PFSK-1 (cell line): ENCODE results near the gene ATXN7L1.

Source experiments
- FOXP2 ChIP-seq: optimal IDR thresholded peaks from 2 replicates; pipeline ENCODE3; 2011; ENCODE audit warnings: borderline replicate concordance, control low read depth, inconsistent platforms; ENCODE audit not compliant: insufficient read depth; ENCODE audit errors: extremely low read length, extremely low read depth
- POLR2AphosphoS5 ChIP-seq: IDR thresholded peaks from 2 replicates; pipeline ENCODE4 v1.6.1; 2012; ENCODE audit warnings: low read depth, mild to moderate bottlenecking, control low read depth, low read length, moderate library complexity
- REST ChIP-seq, 2 experiments: IDR thresholded peaks; 2 replicates each; pipeline versions ENCODE4 v1.6.1 to v1.8.0; 2011 to 2012; ENCODE audit warnings: low read depth in 2 of 2, low read length in 2 of 2, control low read depth in 1 of 2, inconsistent platforms in 1 of 2, mild to moderate bottlenecking in 1 of 2, moderate library complexity in 1 of 2; ENCODE audit not compliant: insufficient read depth in 1 of 2
- SIN3A ChIP-seq: IDR thresholded peaks from 2 replicates; pipeline ENCODE4 v1.6.1; 2012; ENCODE audit warnings: mild to moderate bottlenecking, low read length, moderate library complexity, borderline replicate concordance; ENCODE audit not compliant: insufficient read depth
- TAF1 ChIP-seq: IDR thresholded peaks from 2 replicates; pipeline ENCODE4 v1.6.1; 2012; ENCODE audit warnings: low read length, control low read depth, borderline replicate concordance; ENCODE audit not compliant: insufficient read depth

Gene ATXN7L1

GRCh38 chr7:105846404-105846803 lies 30.0 kb downstream of the ATXN7L1 start:
- TF ChIP-seq POLR2AphosphoS5 (no peak), FOXP2 (no peak), SIN3A (no peak), TAF1 (no peak), REST (IDR thresholded peaks at IDR 0.05; ENCODE audit: insufficient read depth in 1 of 2, low read depth in 2 of 2, low read length in 2 of 2) (no peak)

- no peak for TF ChIP-seq TAF1
- no peak for TF ChIP-seq POLR2AphosphoS5
- no peak for TF ChIP-seq REST (IDR thresholded peaks at IDR 0.05; ENCODE audit: insufficient read depth in 1 of 2, low read depth in 2 of 2, low read length in 2 of 2)
- TF ChIP-seq FOXP2 = no peak
- TF ChIP-seq SIN3A = no peak
These were observed 34.5 kb downstream of the ATXN7L1 start for GRCh38 chr7:105841866-105842265.

- TF ChIP-seq TAF1 (no peak), POLR2AphosphoS5 (no peak), REST (IDR thresholded peaks at IDR 0.05; ENCODE audit: insufficient read depth in 1 of 2, low read depth in 2 of 2, low read length in 2 of 2) (no peak), SIN3A (no peak), FOXP2 (no peak)
These were observed 35.2 kb downstream of the ATXN7L1 start for GRCh38 chr7:105840981-105841749.

- TF ChIP-seq FOXP2 = no peak
- no peak for TF ChIP-seq POLR2AphosphoS5
- no peak for TF ChIP-seq SIN3A
- no peak for TF ChIP-seq TAF1
- no peak for TF ChIP-seq REST (IDR thresholded peaks at IDR 0.05; ENCODE audit: insufficient read depth in 1 of 2, low read depth in 2 of 2, low read length in 2 of 2)
These were observed 37.1 kb downstream of the ATXN7L1 start for GRCh38 chr7:105839266-105839665.

GRCh38 chr7:105838627-105839231 lies 37.7 kb downstream of the ATXN7L1 start:
- no peak for TF ChIP-seq POLR2AphosphoS5
- TF ChIP-seq FOXP2 = no peak
- no peak for TF ChIP-seq SIN3A
- no peak for TF ChIP-seq TAF1
- TF ChIP-seq REST (IDR thresholded peaks at IDR 0.05; ENCODE audit: insufficient read depth in 1 of 2, low read depth in 2 of 2, low read length in 2 of 2) = no peak
